HTR-8/SVneo (cell line): ENCODE data around the gene FRMD4A.
A peak's percentile ranks its signal among the peaks of the same experiment; 100 is the strongest.

Experiments used
- DNase-seq: peaks from one replicate; pipeline ENCODE4 v3.0.0; 2011; ENCODE audit warnings: low spot score, mixed read lengths; ENCODE audit not compliant: insufficient read length
- FAIRE-seq: peaks from 2 replicates; lab custom pipeline; 2011; peaks lifted over from hg19 to GRCh38; lab: Jason Lieb, UNC

FRMD4A gene

DNA sequence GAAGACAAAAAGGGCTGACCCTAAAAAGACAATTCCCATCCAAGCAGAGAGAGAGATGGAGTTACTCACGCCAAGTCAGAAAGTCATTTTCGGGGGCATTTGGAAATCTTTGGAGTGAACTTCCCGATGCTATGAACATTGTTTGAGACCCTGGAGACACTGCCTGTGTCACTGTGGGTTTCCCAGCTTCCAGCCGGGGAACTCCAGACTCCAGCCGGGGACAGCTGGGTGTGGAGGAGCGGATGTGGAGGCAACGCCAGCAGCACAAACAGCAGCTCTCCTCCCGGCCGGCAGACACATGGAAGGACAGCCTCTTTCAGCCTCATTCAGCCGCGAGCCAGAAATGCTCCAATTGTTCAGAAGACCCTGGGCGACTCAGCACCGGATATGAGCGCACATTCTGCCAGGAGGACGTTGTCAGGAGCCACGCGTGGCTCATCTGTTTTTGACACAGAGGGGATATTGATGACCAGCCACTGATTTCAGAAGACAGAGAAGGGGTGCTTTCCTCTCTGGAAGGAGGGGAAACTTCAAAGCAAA lies 646.4 kb downstream of the FRMD4A start:
- DNase-seq (no peak), FAIRE-seq (no peak)

GRCh38 chr10:13683017-13683416 lies 647.7 kb downstream of the FRMD4A start:
- no peak for FAIRE-seq

DNA sequence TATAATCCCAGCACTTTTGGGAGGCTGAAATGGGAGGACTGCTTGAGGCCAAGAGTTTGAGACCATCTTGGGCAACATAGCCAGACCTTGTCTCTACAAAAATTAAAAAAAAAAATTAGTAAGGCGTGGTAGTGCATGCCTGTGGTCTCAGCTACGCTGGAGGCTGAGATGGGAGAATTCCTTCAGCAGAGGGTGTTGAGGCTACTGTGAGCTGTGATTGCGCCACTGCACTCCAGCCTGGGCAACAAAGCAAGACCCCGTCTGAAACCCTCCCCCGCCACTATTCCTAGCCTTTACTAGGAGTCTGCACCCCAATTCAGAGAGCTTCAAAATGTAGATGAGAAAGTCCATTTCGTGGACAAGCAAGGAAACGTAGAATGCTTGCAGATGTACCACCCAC lies 648.8 kb downstream of the FRMD4A start:
- no peak for FAIRE-seq
- no peak for DNase-seq

More at GRCh38 chr10:13683017-13683416, 647.7 kb downstream of the FRMD4A start:
- DNase-seq = no peak

DNA sequence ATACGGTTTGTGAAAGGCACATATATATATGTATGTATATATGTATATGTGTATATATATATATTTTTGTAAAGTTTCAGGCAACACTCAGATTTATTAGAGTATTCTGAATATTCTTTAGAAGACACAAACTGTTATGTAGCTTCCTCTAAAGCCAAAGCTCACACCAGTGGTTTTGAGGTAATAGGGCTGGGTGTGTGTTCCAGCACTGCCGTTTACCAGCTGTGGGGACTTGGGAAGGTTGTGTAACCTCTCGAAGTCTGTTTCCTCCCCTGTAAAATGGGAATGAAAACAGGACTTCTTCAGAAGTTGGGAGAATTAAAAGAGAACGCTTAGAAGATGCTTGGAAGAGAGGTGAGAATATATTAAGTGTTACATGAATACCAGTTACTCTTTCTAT lies 649.2 kb downstream of the FRMD4A start:
- no peak for DNase-seq

DNA sequence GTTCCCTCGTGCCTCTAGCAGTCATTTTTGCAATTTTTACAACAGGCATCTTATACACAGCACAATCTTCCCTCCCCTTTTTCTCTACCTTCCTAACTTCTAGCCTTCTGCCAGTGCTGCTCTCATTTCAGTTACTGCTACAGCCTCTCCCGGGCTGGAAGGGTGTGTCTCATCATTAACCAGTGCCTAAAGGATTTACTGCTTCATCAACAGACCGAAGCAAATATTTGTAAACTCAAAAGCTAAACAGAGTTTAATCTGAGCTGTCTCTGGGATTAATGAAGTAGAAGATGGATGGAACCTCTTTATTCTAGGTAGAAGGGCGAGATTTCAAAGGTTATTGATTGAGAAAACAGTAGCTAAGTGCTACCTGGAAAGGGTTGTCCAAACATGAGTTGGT lies 649.6 kb downstream of the FRMD4A start:
- DNase-seq (no peak), FAIRE-seq (no peak)

More for the DNA sequence above, 649.2 kb downstream of the FRMD4A start:
- no peak for FAIRE-seq

GRCh38 chr10:13678101-13678843 lies 652.5 kb downstream of the FRMD4A start:
- FAIRE-seq (no peak), DNase-seq (no peak)

- no peak for FAIRE-seq
- DNase-seq = no peak
These were observed 655.8 kb downstream of the FRMD4A start for GRCh38 chr10:13674645-13675588.

GRCh38 chr10:13673156-13673555 lies 657.6 kb downstream of the FRMD4A start:
- no peak for DNase-seq
- no peak for FAIRE-seq

DNA sequence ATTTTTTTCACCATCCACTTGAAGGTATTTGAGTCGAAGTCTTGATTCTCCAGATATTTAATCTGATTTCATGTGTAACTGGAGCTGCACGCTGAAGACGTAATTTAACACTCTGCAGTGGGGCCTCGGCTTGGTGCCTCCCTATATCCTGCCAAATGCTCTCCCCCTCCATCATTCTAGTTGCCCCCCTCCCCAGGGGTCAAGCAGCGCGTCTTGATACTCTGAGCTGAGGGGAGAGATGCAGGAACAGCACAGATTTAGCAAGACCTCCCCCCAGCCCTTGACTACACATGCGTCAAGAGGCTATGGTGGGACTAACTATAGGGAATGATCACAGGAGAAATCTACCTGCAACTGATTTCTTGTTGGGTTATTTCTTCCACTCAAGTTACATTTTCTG lies 658.2 kb downstream of the FRMD4A start:
- DNase-seq (no peak), FAIRE-seq (no peak)

- DNase-seq = no peak
- no peak for FAIRE-seq
These were observed 658.8 kb downstream of the FRMD4A start for GRCh38 chr10:13671904-13672303.

GRCh38 chr10:13670311-13670710 lies 660.4 kb downstream of the FRMD4A start:
- DNase-seq (no peak), FAIRE-seq (no peak)

GRCh38 chr10:13669901-13670300 lies 660.8 kb downstream of the FRMD4A start:
- FAIRE-seq (no peak), DNase-seq (no peak)

DNA sequence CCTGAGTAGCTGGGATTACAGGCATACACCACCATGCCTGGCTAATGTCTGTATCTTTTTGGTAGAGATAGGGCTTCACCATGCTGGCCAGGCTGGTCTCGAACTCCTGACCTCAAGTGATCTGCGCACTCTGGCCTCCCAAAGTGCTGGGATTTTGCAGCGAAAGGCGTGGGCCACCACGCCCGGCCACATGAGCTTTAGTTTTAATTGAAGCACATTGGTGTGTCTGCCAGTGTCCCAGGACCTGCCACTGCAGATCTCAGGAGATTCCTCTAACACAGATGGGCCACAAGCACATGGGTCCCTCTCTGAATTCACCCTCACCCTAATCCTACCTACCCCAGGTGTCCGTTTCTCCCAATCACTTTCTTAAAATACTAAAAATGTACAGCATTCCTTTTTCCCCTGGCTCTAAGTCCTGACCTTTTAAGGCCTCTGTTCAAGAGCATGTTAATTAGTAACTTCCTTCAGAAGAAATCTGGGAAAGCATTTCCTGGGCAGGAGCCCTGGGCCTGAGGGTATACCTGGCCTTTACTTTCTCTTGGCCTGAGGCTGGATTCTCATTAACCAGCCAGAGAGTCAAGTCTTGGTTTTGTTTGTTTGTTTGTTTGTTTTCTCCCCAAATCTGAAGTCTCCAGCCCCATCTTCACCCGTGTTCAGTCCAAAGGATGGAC lies 661.4 kb downstream of the FRMD4A start:
- FAIRE-seq (no peak), DNase-seq (no peak)

- no peak for FAIRE-seq
- no peak for DNase-seq
These were observed 662.6 kb downstream of the FRMD4A start for GRCh38 chr10:13668126-13668525.

DNA sequence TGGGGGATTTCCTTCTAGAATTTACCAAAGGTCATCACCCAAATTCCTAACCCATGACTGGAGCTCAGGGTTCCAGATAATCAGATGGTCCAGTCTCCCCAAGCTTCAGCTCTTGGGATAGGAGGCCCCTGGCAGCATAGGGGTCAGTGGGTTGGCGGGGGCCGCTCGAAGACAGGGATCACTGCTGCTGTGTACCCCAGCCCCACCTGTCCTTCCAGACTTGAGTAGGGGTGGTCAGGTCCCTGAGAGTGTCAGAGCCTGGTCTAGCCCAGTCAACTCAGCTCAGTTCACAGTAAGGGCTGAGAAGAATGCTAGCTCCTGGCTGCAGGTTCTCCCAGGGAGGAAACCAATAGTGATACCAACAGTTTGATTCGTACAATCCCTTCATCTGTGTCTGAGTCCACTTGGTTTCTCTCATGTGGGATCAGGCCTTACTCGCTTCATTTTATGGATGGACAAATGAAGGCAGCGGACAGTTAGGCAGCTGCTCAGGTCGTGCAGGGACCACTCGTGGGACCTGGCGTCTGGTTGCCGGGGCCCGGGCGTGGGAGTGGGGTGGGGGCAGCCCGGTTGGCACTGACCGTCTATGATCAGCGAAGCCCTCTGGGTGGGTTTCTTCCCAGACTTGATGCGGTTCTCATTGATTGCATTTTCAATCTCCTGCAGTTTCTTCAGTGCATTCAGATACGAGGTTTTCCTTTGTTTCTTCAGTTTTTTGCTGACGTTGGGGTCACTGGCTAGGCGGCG lies 665.0 kb downstream of the FRMD4A start:
- DNase-seq (no peak), FAIRE-seq (no peak)

GRCh38 chr10:13661256-13661655 lies 669.5 kb downstream of the FRMD4A start:
- FAIRE-seq (no peak), DNase-seq (no peak)

DNA sequence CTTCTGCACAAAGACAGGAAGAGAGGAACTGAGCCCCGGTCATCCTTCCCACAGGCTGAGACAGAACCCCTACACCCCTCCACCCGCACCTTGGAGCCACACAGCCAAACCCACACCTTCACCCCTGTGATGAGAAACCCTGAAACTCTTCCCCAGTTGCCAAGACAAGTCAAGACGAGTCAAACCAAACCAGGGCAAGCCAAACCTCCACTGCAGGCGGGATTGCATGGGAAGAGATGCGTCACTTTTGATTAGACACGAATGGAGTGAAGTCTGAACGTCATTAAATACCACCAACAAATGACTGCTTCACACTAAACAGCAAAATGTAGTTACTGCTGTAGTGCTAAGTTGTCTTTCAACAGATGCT lies 670.2 kb downstream of the FRMD4A start:
- FAIRE-seq (no peak), DNase-seq (no peak)

GRCh38 chr10:13659887-13660550 lies 670.7 kb downstream of the FRMD4A start:
- DNase-seq = peak; percentile 59
- no peak for FAIRE-seq
